HepG2 (cell line): ENCODE measurements around the gene PFDN2. TPM values are rescaled to one million over a fixed set of nuclear protein-coding genes. Genes with fewer than 3 reads are reported as not detected.
A peak's percentile ranks its signal among the peaks of the same experiment; 100 is the strongest.

Source experiments
- AGO1 ChIP-seq: fragments of 200-400 bp; formaldehyde crosslinking; IDR thresholded peaks from 2 replicates; pipeline ENCODE4 v1.6.1; 2017; ENCODE audit warnings: mild to moderate bottlenecking, low read depth, low read length, moderate library complexity; ENCODE audit not compliant: poor library complexity, severe bottlenecking
- BCL3 ChIP-seq: sonication (generic); formaldehyde crosslinking; IDR thresholded peaks from 2 replicates; pipeline ENCODE4 v1.5.1; 2020; ENCODE audit warnings: mild to moderate bottlenecking, missing genetic modification reagents, moderate library complexity
- CAMTA2 ChIP-seq: sonication (generic); formaldehyde crosslinking; IDR thresholded peaks from 2 replicates; pipeline ENCODE4 v1.4.0; 2020; ENCODE audit warnings: mild to moderate bottlenecking, missing genetic modification reagents, borderline replicate concordance
- CBX1 ChIP-seq: IDR thresholded peaks from one replicate; pipeline ENCODE4 v1.6.1; 2016; ENCODE audit warnings: antibody characterized with exemption, low read depth
- CREBL2 ChIP-seq: sonication (generic); formaldehyde crosslinking; IDR thresholded peaks from 2 replicates; pipeline ENCODE4 v1.8.1; 2023; ENCODE audit warnings: missing genetic modification reagents, mild to moderate bottlenecking, borderline replicate concordance
- HNF1B ChIP-seq: sonication (generic); formaldehyde crosslinking; IDR thresholded peaks from 2 replicates; pipeline ENCODE4 v1.5.1; 2020; ENCODE audit warnings: mild to moderate bottlenecking, moderate library complexity, missing genetic modification reagents
- KLF9 ChIP-seq: IDR thresholded peaks from 2 replicates; pipeline ENCODE4 v1.6.1; 2016; ENCODE audit warnings: low read depth
- MNT ChIP-seq: fragments of 450-650 bp; IDR thresholded peaks from 2 replicates; pipeline ENCODE4 v1.6.1; 2016
- NFIB ChIP-seq: sonication (generic); formaldehyde crosslinking; IDR thresholded peaks from 2 replicates; pipeline ENCODE4 v1.9.0; 2021; ENCODE audit warnings: missing genetic modification reagents, mild to moderate bottlenecking, borderline replicate concordance
- REL ChIP-seq: sonication (generic); formaldehyde crosslinking; conservative IDR thresholded peaks from 2 replicates; pipeline ENCODE4 v1.8.0; 2022; ENCODE audit warnings: mild to moderate bottlenecking, missing genetic modification reagents, moderate library complexity
- ZFP37 ChIP-seq: sonication (generic); formaldehyde crosslinking; IDR thresholded peaks from 2 replicates; pipeline ENCODE4 v1.4.0; 2020; ENCODE audit warnings: missing genetic modification reagents, borderline replicate concordance
- ZKSCAN5 ChIP-seq: sonication (generic); formaldehyde crosslinking; IDR thresholded peaks from 2 replicates; pipeline ENCODE4 v1.5.1; 2020; ENCODE audit warnings: mild to moderate bottlenecking, missing genetic modification reagents
- ZNF253 ChIP-seq: sonication (generic); formaldehyde crosslinking; IDR thresholded peaks from 2 replicates; pipeline ENCODE4 v1.8.0; 2022; ENCODE audit warnings: mild to moderate bottlenecking, missing genetic modification reagents, borderline replicate concordance
- ZNF337 ChIP-seq: sonication (generic); formaldehyde crosslinking; IDR thresholded peaks from 2 replicates; pipeline ENCODE4 v1.5.1; 2020; ENCODE audit warnings: missing genetic modification reagents, low read depth, mild to moderate bottlenecking, borderline replicate concordance
- ZNF33A ChIP-seq: sonication (generic); formaldehyde crosslinking; IDR thresholded peaks from 2 replicates; pipeline ENCODE4 v1.5.1; 2020; ENCODE audit warnings: missing genetic modification reagents, mild to moderate bottlenecking, moderate library complexity, borderline replicate concordance
- ZNF614 ChIP-seq: IDR thresholded peaks from 2 replicates; pipeline ENCODE4 v1.6.1; 2018; ENCODE audit warnings: missing biosample characterization, missing genetic modification reagents, inconsistent platforms, borderline replicate concordance
- ZNF841 ChIP-seq: sonication (generic); formaldehyde crosslinking; IDR thresholded peaks from 2 replicates; pipeline ENCODE4 v1.8.1; 2023; ENCODE audit warnings: missing genetic modification reagents, borderline replicate concordance
- polyA plus RNA-seq, 8 experiments: library from polyadenylated mRNA; depleted of rRNA in 3 of 8; stranded (reverse) in 7 of 8; unstranded in 1 of 8; fragments of >200 nt; fragmentation: Illumina TruSeq in 4 of 8; extraction: Trizol in 4 of 8; gene quantifications; 2 replicates each; pipeline versions ENCODE4 v1.2.1 to v1.2.3, GENCODE V29; 2011 to 2016; ENCODE audit warnings: low read depth in 4 of 8, missing spikeins in 1 of 8, mixed read lengths in 1 of 8; ENCODE audit not compliant: insufficient read depth in 1 of 8
- total RNA-seq, 5 experiments: library from RNA; depleted of rRNA; stranded (reverse); fragments of >200 nt; fragmentation: Illumina TruSeq; extraction: Trizol; gene quantifications; 2 replicates each; pipeline ENCODE4 v1.2.3, GENCODE V29; 2016; ENCODE audit warnings: low read depth in 1 of 5
- TF ChIP-seq, protein P1 (sequence below): sonication (generic); formaldehyde crosslinking; IDR thresholded peaks from 2 replicates; pipeline ENCODE4 v1.4.0; 2020; ENCODE audit warnings: low read depth, missing genetic modification reagents
- TF ChIP-seq, protein P2 (sequence below): sonication (generic); formaldehyde crosslinking; IDR thresholded peaks from 2 replicates; pipeline ENCODE4 v1.5.0; 2020; ENCODE audit warnings: missing genetic modification reagents

Gene PFDN2
- total and polyA plus RNA-seq, 2 of the 13 experiments (the other 11 are each of a cell fraction or from before 2014, with no cell fraction given) = 62.6 to 63.6 TPM

DNA sequence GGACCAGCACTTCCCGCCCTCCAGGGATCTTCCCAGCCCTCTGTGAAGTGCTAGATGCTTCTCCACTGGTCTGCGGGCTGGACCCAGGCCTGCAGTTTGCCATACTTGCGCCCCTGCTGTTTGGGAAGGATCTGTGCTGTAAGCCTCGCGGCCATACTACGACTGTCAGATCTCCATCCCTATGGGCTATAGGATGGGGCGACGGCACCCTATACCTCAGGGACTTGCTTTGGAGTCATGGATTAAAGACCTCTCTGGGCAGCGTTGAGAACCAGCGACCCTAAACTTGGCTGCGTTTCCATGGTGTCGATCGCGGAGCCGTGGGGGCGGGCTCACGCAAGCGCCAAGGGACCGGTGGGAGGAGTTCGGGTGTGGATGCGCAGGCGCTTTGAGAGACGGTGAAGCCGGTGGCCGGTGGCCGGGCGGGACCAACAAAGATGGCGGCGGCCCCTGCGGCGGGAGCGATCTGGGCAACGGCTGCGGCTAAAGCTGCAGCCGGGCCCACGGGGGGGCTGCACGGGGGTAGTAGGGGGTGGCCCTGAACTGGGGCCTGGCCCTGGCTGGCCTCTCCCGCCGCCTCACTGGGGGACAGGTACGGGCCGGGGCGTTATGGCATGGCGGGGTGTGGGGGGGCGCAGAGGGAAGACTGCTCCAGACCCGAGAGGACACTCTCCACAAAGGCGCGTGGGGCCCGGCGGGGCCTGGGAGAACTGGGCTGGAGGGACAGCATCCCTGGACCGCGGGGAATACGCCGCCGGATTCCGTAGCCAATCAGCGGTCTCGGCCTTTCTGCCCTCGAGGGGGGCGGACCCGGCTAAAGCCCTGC is 41.5 kb upstream of the PFDN2 start, which contains the start of gene USP21 (continued):
- 0 out of 2 replicates have a peak, but pooled peaks have one; percentile 49 for TF ChIP-seq BCL3 (CRISPR knock-in tag)
- peak; percentile 54 for TF ChIP-seq HNF1B (CRISPR knock-in tag)
- TF ChIP-seq ZNF33A (CRISPR knock-in tag) = no peak
- TF ChIP-seq AGO1 = peak; percentile 60
- TF ChIP-seq ZNF841 = no peak
- no peak for TF ChIP-seq CBX1
- TF ChIP-seq, protein P1, sequence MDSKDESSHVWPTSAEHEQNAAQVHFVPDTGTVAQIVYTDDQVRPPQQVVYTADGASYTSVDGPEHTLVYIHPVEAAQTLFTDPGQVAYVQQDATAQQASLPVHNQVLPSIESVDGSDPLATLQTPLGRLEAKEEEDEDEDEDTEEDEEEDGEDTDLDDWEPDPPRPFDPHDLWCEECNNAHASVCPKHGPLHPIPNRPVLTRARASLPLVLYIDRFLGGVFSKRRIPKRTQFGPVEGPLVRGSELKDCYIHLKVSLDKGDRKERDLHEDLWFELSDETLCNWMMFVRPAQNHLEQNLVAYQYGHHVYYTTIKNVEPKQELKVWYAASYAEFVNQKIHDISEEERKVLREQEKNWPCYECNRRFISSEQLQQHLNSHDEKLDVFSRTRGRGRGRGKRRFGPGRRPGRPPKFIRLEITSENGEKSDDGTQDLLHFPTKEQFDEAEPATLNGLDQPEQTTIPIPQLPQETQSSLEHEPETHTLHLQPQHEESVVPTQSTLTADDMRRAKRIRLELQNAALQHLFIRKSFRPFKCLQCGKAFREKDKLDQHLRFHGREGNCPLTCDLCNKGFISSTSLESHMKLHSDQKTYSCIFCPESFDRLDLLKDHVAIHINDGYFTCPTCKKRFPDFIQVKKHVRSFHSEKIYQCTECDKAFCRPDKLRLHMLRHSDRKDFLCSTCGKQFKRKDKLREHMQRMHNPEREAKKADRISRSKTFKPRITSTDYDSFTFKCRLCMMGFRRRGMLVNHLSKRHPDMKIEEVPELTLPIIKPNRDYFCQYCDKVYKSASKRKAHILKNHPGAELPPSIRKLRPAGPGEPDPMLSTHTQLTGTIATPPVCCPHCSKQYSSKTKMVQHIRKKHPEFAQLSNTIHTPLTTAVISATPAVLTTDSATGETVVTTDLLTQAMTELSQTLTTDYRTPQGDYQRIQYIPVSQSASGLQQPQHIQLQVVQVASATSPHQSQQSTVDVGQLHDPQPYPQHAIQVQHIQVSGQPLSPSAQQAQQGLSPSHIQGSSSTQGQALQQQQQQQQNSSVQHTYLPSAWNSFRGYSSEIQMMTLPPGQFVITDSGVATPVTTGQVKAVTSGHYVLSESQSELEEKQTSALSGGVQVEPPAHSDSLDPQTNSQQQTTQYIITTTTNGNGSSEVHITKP = no peak
- no peak for TF ChIP-seq REL (CRISPR knock-in tag)
- no peak for TF ChIP-seq ZNF614 (CRISPR knock-in tag)
- no peak for TF ChIP-seq ZNF253 (CRISPR knock-in tag)
- TF ChIP-seq ZNF337 (CRISPR knock-in tag) = 0 out of 2 replicates have a peak, but pooled peaks have one; percentile 38
- TF ChIP-seq CAMTA2 (CRISPR knock-in tag) = no peak; the same call in 1 of the 2 replicates
- TF ChIP-seq CREBL2 = no peak
- TF ChIP-seq KLF9 (CRISPR knock-in tag) = no peak
- no peak for TF ChIP-seq NFIB (CRISPR knock-in tag)
- TF ChIP-seq ZKSCAN5 (CRISPR knock-in tag) = no peak
- TF ChIP-seq ZFP37 = no peak
- TF ChIP-seq, protein P2, sequence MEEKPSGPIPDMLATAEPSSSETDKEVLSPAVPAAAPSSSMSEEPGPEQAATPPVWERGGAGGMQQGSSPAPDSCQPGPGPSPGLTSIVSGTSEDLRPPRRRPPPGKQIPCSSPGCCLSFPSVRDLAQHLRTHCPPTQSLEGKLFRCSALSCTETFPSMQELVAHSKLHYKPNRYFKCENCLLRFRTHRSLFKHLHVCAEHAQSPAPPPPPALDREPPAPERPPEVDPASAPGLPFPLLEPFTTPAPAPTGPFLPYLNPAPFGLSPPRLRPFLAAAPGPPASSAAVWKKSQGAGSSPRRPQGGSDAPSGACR (CRISPR knock-in tag) = no peak
- TF ChIP-seq MNT = no peak
